Cardiac muscle cell (in vitro differentiated cells and primary cell): Measurements from ENCODE around the gene DDX51. TPM values are rescaled to one million over a fixed set of nuclear protein-coding genes. Genes with fewer than 3 reads are reported as not detected.

Experiments used
- DNase-seq, 2 donors: peaks; one replicate each; pipeline versions ENCODE4 v3.0.0 to v3.0.0-alpha.2; 2010 to 2017; ENCODE audit warnings: low read depth in 1 of 2, low spot score in 1 of 2
- H3K27ac ChIP-seq: fragments of 200-600 bp; sonication (generic); 2 replicates; pipeline ENCODE4 v1.5.1; 2016
- H3K27me3 ChIP-seq: fragments of 200-600 bp; sonication (generic); 2 replicates; pipeline ENCODE4 v1.6.0; 2016; ENCODE audit warnings: control low read depth
- H3K36me3 ChIP-seq: fragments of 200-600 bp; sonication (generic); 2 replicates; pipeline ENCODE4 v1.5.1; 2016; ENCODE audit warnings: control low read depth
- H3K4me1 ChIP-seq: fragments of 200-600 bp; sonication (generic); 2 replicates; pipeline ENCODE4 v1.8.1; 2017; ENCODE audit warnings: low read depth, mild to moderate bottlenecking, mixed run types
- H3K4me3 ChIP-seq: fragments of 200-600 bp; sonication (generic); 2 replicates; pipeline ENCODE4 v1.5.1; 2016; ENCODE audit warnings: mild to moderate bottlenecking
- H3K9me3 ChIP-seq: fragments of 200-600 bp; sonication (generic); 2 replicates; pipeline ENCODE4 v1.5.1; 2017; ENCODE audit warnings: low read depth, mild to moderate bottlenecking, control low read depth
- CTCF ChIP-seq: IDR thresholded peaks from 2 replicates; pipeline ENCODE4 v1.5.1; 2012; ENCODE audit warnings: low read depth, mild to moderate bottlenecking, low read length
- polyA plus RNA-seq: library from polyadenylated mRNA; unstranded; fragments of >200 nt; fragmentation: Nextera tagmentation; extraction: Ambion mirVana; gene quantifications from 2 replicates; pipeline ENCODE4 v1.2.1, GENCODE V29; 2016
- total RNA-seq: library from RNA; depleted of rRNA; stranded (reverse); fragments of >200 nt; gene quantifications from 2 replicates; pipeline ENCODE4 v1.2.3, GENCODE V29; 2016

The DDX51 gene
- total and polyA plus RNA-seq, 2 experiments from 2014 or later: 15.6 to 22.9 TPM

GRCh38 chr12:132147423-132148367 is 3.6 kb upstream of the DDX51 start:
- no peaks in the 10 kb centered on the region for H3K27me3 ChIP-seq
- peaks cover 10% of the 10 kb centered on the region for H3K4me1 ChIP-seq
- no peak overlapping the region for H3K27ac ChIP-seq
- DNase-seq: no peak
- H3K9me3 ChIP-seq: no peaks in the 10 kb centered on the region
- no peak for TF ChIP-seq CTCF
- no peak overlapping the region for H3K4me3 ChIP-seq
- H3K36me3 ChIP-seq: no peaks in the 10 kb centered on the region

GRCh38 chr12:132146772-132147422 is 2.8 kb upstream of the DDX51 start:
- H3K27ac ChIP-seq: no peak overlapping the region
- H3K4me3 ChIP-seq: no peak overlapping the region
- no peaks in the 10 kb centered on the region for H3K27me3 ChIP-seq
- no peaks in the 10 kb centered on the region for H3K9me3 ChIP-seq
- H3K36me3 ChIP-seq: peaks cover under 1% of the 10 kb centered on the region
- peaks cover 10% of the 10 kb centered on the region for H3K4me1 ChIP-seq
- no peak for DNase-seq
- no peak for TF ChIP-seq CTCF

GRCh38 chr12:132146098-132146497 is 2.0 kb upstream of the DDX51 start:
- H3K36me3 ChIP-seq: peaks cover 6% of the 10 kb centered on the region
- H3K27ac ChIP-seq: no peak overlapping the region
- no peak for DNase-seq
- no peaks in the 10 kb centered on the region for H3K9me3 ChIP-seq
- no peak for TF ChIP-seq CTCF
- no peaks in the 10 kb centered on the region for H3K27me3 ChIP-seq
- peaks cover 10% of the 10 kb centered on the region for H3K4me1 ChIP-seq
- no peak overlapping the region for H3K4me3 ChIP-seq

GRCh38 chr12:132145334-132145733 is 1.2 kb upstream of the DDX51 start:
- no peak for DNase-seq
- H3K9me3 ChIP-seq: no peaks in the 10 kb centered on the region

GRCh38 chr12:132144810-132145168 is 670 bp upstream of the DDX51 start:
- peak overlapping the region; percentile 86 for H3K27ac ChIP-seq
- no peak for TF ChIP-seq CTCF
- peak in 1 of 2 donors; percentile 20 for DNase-seq
- no peaks in the 10 kb centered on the region for H3K27me3 ChIP-seq
- peaks cover 19% of the 10 kb centered on the region for H3K36me3 ChIP-seq
- H3K9me3 ChIP-seq: no peaks in the 10 kb centered on the region
- H3K4me3 ChIP-seq: peak overlapping the region; percentile 98
- peaks cover 10% of the 10 kb centered on the region for H3K4me1 ChIP-seq

More at GRCh38 chr12:132145334-132145733, 1.2 kb upstream of the DDX51 start:
- peak overlapping the region; percentile 98 for H3K4me3 ChIP-seq
- peaks cover 14% of the 10 kb centered on the region for H3K36me3 ChIP-seq
- no peak for TF ChIP-seq CTCF
- H3K27me3 ChIP-seq: no peaks in the 10 kb centered on the region
- H3K4me1 ChIP-seq: peaks cover 10% of the 10 kb centered on the region
- H3K27ac ChIP-seq: no peak overlapping the region
